K562 (cell line): ENCODE data around the gene HRH1. TPM values are rescaled to one million over a fixed set of nuclear protein-coding genes. Genes with fewer than 3 reads are reported as not detected.

Experiments used
- ATAC-seq: fragments of 200-7000 bp; cut with Tn5 transposase; 3 replicates; pipeline ENCODE4 v1.9.1; 2020; ENCODE audit warnings: moderate library complexity
- BruUV-seq: library from RNA; stranded (reverse); fragments of 400-500 nt; replicated peaks from 2 replicates; lab custom pipeline; 2021; lab: Mats Ljungman, UMichigan
- CTCF ChIA-PET: fragments of 300-600 bp; formaldehyde crosslinking; extraction: SDS; loops from one replicate; lab custom pipeline; 2021; ENCODE audit warnings: low intra/inter-chr PET ratio; lab: Yijun Ruan, JAX
- POLR2A ChIA-PET: fragments of 300-600, 350-650 bp; sonication (Branson Sonifier 250); formaldehyde crosslinking; extraction: SDS; loops from one replicate; lab custom pipeline; 2021; ENCODE audit warnings: antibody characterized with exemption, inconsistent platforms; lab: Yijun Ruan, JAX
- DNase-seq, 4 experiments: peaks; one replicate each; pipeline versions ENCODE4 v3.0.0 to v3.0.0-alpha.2; 2011 to 2018; ENCODE audit warnings: low spot score in 3 of 4, mixed read lengths in 3 of 4; ENCODE audit errors: extremely low read depth in 1 of 4
- FAIRE-seq: peaks from 2 replicates; lab custom pipeline; 2011; peaks lifted over from hg19 to GRCh38; lab: Jason Lieb, UNC
- H2AFZ ChIP-seq: 2 replicates; pipeline ENCODE4 v1.6.0; 2011; ENCODE audit warnings: low read depth, low read length, control low read depth, inconsistent platforms
- H3K27ac ChIP-seq: fragments of 200-600 bp; 3 replicates; pipeline ENCODE4 v1.8.0; 2011; ENCODE audit warnings: low read depth, mild to moderate bottlenecking, control low read depth, inconsistent platforms, low read length, moderate library complexity, mixed read lengths; ENCODE audit errors: extremely low read depth
- H3K27me3 ChIP-seq, 2 experiments: fragments of 300-600 bp in 1 of 2; 2 replicates in 1 of 2; 3 replicates in 1 of 2; pipeline versions ENCODE4 v1.6.0 to v1.8.0; 2011; ENCODE audit warnings: inconsistent platforms in 2 of 2, low read length in 2 of 2, mild to moderate bottlenecking in 1 of 2, mixed read lengths in 1 of 2, moderate library complexity in 1 of 2; ENCODE audit not compliant: control insufficient read depth in 2 of 2, insufficient read depth in 2 of 2
- H3K36me3 ChIP-seq: fragments of 300-600 bp; 3 replicates; pipeline ENCODE4 v1.8.0; 2011; ENCODE audit warnings: mild to moderate bottlenecking, low read length, inconsistent platforms; ENCODE audit not compliant: control insufficient read depth, insufficient read depth
- H3K4me1 ChIP-seq, 2 experiments: fragments of 200-600 bp in 1 of 2; replicated peaks in 1 of 2; 2 replicates in 1 of 2; 3 replicates in 1 of 2; pipeline versions ENCODE4 v1.5.1 to v1.8.0; 2011; ENCODE audit warnings: inconsistent platforms in 2 of 2, low read length in 2 of 2, mild to moderate bottlenecking in 1 of 2, mixed read lengths in 1 of 2, moderate library complexity in 1 of 2; ENCODE audit not compliant: control insufficient read depth in 2 of 2, insufficient read depth in 2 of 2
- H3K4me2 ChIP-seq: 2 replicates; pipeline ENCODE4 v1.6.1; 2011; ENCODE audit warnings: low read length, control low read depth, inconsistent platforms, mixed read lengths; ENCODE audit not compliant: insufficient read depth
- H3K4me3 ChIP-seq: fragments of 200-600 bp; sonication (generic), shearing (Covaris generic); 2 replicates; pipeline ENCODE4 v1.5.1; 2016; ENCODE audit warnings: control low read depth, inconsistent platforms
- H3K79me2 ChIP-seq: fragments of 200-600 bp; 3 replicates; pipeline ENCODE4 v1.8.0; 2011; ENCODE audit warnings: low read length, inconsistent platforms; ENCODE audit not compliant: control insufficient read depth, insufficient read depth
- H3K9ac ChIP-seq, 2 experiments: 2 replicates each; pipeline versions ENCODE4 v1.6.0 to v1.6.1; 2011; ENCODE audit warnings: low read depth in 2 of 2, low read length in 2 of 2, control low read depth in 1 of 2, inconsistent platforms in 1 of 2, mild to moderate bottlenecking in 1 of 2, mixed read lengths in 1 of 2; ENCODE audit not compliant: insufficient read depth in 1 of 2
- H3K9me1 ChIP-seq: one replicate; pipeline ENCODE4 v1.6.0; 2011; ENCODE audit warnings: inconsistent platforms, mild to moderate bottlenecking, low read length, moderate library complexity; ENCODE audit not compliant: control insufficient read depth, insufficient read depth
- H3K9me3 ChIP-seq: replicated peaks from 2 replicates; pipeline ENCODE4 v1.5.1; 2011; ENCODE audit warnings: low read depth, low read length, inconsistent platforms; ENCODE audit not compliant: control insufficient read depth, insufficient read depth
- H4K20me1 ChIP-seq: replicated peaks from 2 replicates; pipeline ENCODE4 v1.6.1; 2011; ENCODE audit warnings: low read length, inconsistent platforms, mixed read lengths; ENCODE audit not compliant: control insufficient read depth, insufficient read depth
- NFRKB ChIP-seq: fragments of 450-650 bp; IDR thresholded peaks from 2 replicates; pipeline ENCODE4 v1.6.1; 2016; ENCODE audit warnings: low read depth
- WGBS: fragments of 100-300 bp; shearing (Covaris generic); methylation state at CpG from one replicate; pipeline ENCODE4 v1.1.6; 2016; ENCODE audit warnings: low coverage, mixed read lengths; ENCODE audit not compliant: insufficient coverage; ENCODE audit errors: missing lambda C conversion rate; 5-methylcytosine and 5-hydroxymethylcytosine counted together
- in situ Hi-C: fragments of 300-500 bp; cut with MboI; formaldehyde crosslinking; loops from 4 replicates; pipeline ENCODE4 v1.15.0; 2018; ENCODE audit warnings: inconsistent platforms, mixed read lengths
- intact Hi-C: fragments of 100-400 bp; cut with micrococcal nuclease; formaldehyde crosslinking; loops from 2 replicates; pipeline ENCODE4 v1.14.2; 2022
- polyA plus RNA-seq, 8 experiments: library from polyadenylated mRNA; depleted of rRNA in 4 of 8; stranded (reverse) in 5 of 8; unstranded in 3 of 8; fragments of >200 nt; fragmentation: Nextera tagmentation in 2 of 8; fragmentation: Illumina TruSeq in 1 of 8; extraction: Ambion mirVana in 2 of 8; extraction: Trizol in 1 of 8; gene quantifications; 2 replicates each; pipeline versions ENCODE4 v1.2.1 to v1.2.3, GENCODE V29; 2011 to 2014; ENCODE audit warnings: inconsistent platforms in 1 of 8, missing spikeins in 1 of 8
- total RNA-seq, 7 experiments: library from RNA; depleted of rRNA in 6 of 7; stranded (reverse); fragments of >200 nt in 6 of 7; fragmentation: Illumina TruSeq in 2 of 7; extraction: Trizol in 2 of 7; gene quantifications; 2 replicates each; pipeline versions ENCODE4 v1.2.1 to v1.2.3, GENCODE V29; 2011 to 2021; ENCODE audit warnings: low replicate concordance in 1 of 7
- TF ChIP-seq, protein P1 (sequence below): fragments of 450-650 bp; formaldehyde crosslinking; IDR thresholded peaks from 2 replicates; pipeline ENCODE4 v1.4.0; 2020; ENCODE audit warnings: mild to moderate bottlenecking, mixed read lengths

The HRH1 gene
- total and polyA plus RNA-seq, 9 of the 15 experiments (the other 6 are each of a cell fraction or from before 2014, with no cell fraction given): 0.03 to 0.15 (median 0.06) TPM; not detected in 1

DNA sequence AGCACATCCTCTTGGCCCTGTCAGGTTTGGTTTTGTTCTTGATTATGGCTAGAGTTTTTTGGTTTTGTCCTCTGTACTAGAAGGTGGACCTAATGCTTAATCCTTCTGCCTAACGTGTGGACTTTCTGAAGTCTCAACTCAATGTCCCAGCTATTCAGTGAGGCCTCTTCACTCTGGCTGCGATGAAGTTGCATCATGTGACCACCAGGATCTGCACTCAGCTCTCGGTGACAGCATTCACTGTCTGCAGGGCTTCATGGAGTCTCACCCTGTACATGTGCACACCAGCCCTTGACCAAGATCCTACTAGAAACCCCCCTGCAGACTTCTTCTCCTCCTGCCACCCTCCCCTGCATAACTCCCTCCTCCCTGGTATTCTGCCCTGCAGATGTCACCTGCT lies 38.7 kb upstream of the HRH1 start:
- Histone ChIP-seq H3K4me1 (no peaks in the 10 kb centered on the region), H2AFZ (no peak overlapping the region), H3K4me2 (no peak overlapping the region), H3K79me2 (no peaks in the 10 kb centered on the region), H4K20me1 (no peaks in the 10 kb centered on the region; the same call in 1 of the 2 replicates), H3K4me3 (no peak overlapping the region), H3K27me3 (peaks cover 0 to 21% of the 10 kb centered on the region in 2 experiments; a peak in 3 of 5 replicates), H3K9ac (no peak overlapping the region), H3K9me3 (no peaks in the 10 kb centered on the region), H3K36me3 (no peaks in the 10 kb centered on the region), H3K9me1 (no peaks in the 10 kb centered on the region), H3K27ac (no peak overlapping the region)
- ATAC-seq (no peak), FAIRE-seq (peak; percentile 46), DNase-seq (peak in 1 of 4 experiments; percentile 6)
- intact Hi-C loops (no loop called here), in situ Hi-C loops (no loop called here)
- TF ChIP-seq, protein P1, sequence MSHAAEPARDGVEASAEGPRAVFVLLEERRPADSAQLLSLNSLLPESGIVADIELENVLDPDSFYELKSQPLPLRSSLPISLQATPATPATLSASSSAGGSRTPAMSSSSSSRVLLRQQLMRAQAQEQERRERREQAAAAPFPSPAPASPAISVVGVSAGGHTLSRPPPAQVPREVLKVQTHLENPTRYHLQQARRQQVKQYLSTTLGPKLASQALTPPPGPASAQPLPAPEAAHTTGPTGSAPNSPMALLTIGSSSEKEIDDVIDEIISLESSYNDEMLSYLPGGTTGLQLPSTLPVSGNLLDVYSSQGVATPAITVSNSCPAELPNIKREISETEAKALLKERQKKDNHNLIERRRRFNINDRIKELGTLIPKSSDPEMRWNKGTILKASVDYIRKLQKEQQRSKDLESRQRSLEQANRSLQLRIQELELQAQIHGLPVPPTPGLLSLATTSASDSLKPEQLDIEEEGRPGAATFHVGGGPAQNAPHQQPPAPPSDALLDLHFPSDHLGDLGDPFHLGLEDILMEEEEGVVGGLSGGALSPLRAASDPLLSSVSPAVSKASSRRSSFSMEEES (CRISPR knock-in tag): peak; percentile 48; the same call in 1 of the 2 replicates
- no peak for TF ChIP-seq NFRKB
- 0% methylated on average over 3 of the region's 3 CpGs for WGBS
- BruUV-seq: no TSS peak
- ChIA-PET POLR2A (no interaction called here), CTCF (no interaction called here)
